Naive thymus-derived CD8-positive, alpha-beta T cell (primary cell): ENCODE results near the gene TCF7L2. TPM values are rescaled to one million over a fixed set of nuclear protein-coding genes. Genes with fewer than 3 reads are reported as not detected.

Source experiments
- ATAC-seq, 2 donors: fragments of 150-1000 bp; cut with Tn5 transposase in 1 of 2; sonication (Bioruptor Pico), chemical (Tn5 transposase) in 1 of 2; 1 replicate in 1 of 2; 2 replicates in 1 of 2; pipeline ENCODE4 v1.10.0; 2021; ENCODE audit warnings: mild to moderate bottlenecking in 2 of 2, moderate library complexity in 2 of 2
- POLR2A ChIA-PET: fragments of 350-600 bp; sonication (Branson Sonifier 250); formaldehyde crosslinking; loops from one replicate; lab custom pipeline; 2021; ENCODE audit warnings: antibody characterized with exemption; lab: Charles Lee
- DNase-seq, 10 donors: peaks; one replicate each; pipeline versions ENCODE4 v3.0.0 to v3.0.0-alpha.2; 2020 to 2022
- H3K27ac Mint-ChIP-seq, 10 donors: one replicate each; pipeline ENCODE4 v1.8.0; 2020 to 2022; ENCODE audit warnings: mild to moderate bottlenecking in 10 of 10, mixed read lengths in 10 of 10, moderate library complexity in 4 of 10, inconsistent platforms in 1 of 10
- H3K27me3 Mint-ChIP-seq, 5 donors: one replicate each; pipeline ENCODE4 v1.8.0; 2021 to 2022; ENCODE audit warnings: mixed read lengths in 5 of 5
- H3K36me3 Mint-ChIP-seq, 3 donors: one replicate each; pipeline ENCODE4 v1.8.0; 2020 to 2022; ENCODE audit warnings: mixed read lengths in 3 of 3, mild to moderate bottlenecking in 2 of 3, inconsistent platforms in 1 of 3
- H3K4me1 Mint-ChIP-seq, 4 donors: one replicate each; pipeline ENCODE4 v1.8.0; 2021 to 2022; ENCODE audit warnings: mixed read lengths in 4 of 4
- H3K4me3 Mint-ChIP-seq, 10 donors: one replicate each; pipeline ENCODE4 v1.8.0; 2020 to 2022; ENCODE audit warnings: mild to moderate bottlenecking in 10 of 10, mixed read lengths in 10 of 10, moderate library complexity in 6 of 10, inconsistent platforms in 1 of 10
- H3K9me3 Mint-ChIP-seq, 9 donors: one replicate each; pipeline ENCODE4 v1.8.0; 2020 to 2022; ENCODE audit warnings: mixed read lengths in 9 of 9, mild to moderate bottlenecking in 3 of 9, inconsistent platforms in 1 of 9, moderate library complexity in 1 of 9
- polyA plus RNA-seq, 3 donors: library from polyadenylated mRNA; unstranded; fragments of 300-500 nt; fragmentation: Illumina TruSeq; gene quantifications; one replicate each; pipeline ENCODE4 v1.2.3, GENCODE V29; 2021
- total RNA-seq, 8 experiments: library from RNA in 2 of 8; stranded (reverse) in 2 of 8; gene quantifications; one replicate each; pipeline ENCODE4 v1.2.3 and lab custom pipeline; 2021 to 2026

Gene TCF7L2
- total and polyA plus RNA-seq, 5 experiments from 2014 or later: 1.6 to 6.0 (median 4.1) TPM

GRCh38 chr10:113021268-113022040, 71.4 kb downstream of the TCF7L2 start:
- Mint-ChIP-seq H3K9me3 (no peaks in the 10 kb centered on the region), H3K27me3 (peaks cover 0 to 2% (median 0%) of the 10 kb centered on the region in 5 donors)
- POLR2A ChIA-PET: no interaction called here

DNA sequence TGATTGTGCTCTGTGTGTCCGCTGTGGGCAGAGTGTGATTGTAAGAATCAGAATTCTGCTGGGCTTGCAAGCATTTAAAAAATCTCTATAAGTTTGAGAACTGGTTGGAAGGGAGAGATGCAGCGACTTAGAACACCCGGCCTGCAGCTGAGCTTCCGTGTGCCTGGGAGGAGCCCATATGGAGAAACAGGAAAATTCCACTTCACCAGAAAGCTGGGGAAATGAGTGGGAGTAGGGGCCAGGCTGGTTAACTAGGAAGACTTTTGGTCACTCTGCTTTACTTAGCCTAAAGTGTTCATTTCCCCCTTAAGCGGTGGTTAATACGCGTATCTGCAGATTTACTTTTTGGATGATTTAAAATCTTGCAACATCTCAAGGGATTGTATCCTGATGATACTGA, 72.2 kb downstream of the TCF7L2 start:
- POLR2A ChIA-PET: no interaction called here
- H3K9me3 Mint-ChIP-seq: no peaks in the 10 kb centered on the region
- H3K4me1 Mint-ChIP-seq: peaks cover 5 to 8% (median 7%) of the 10 kb centered on the region in 4 donors
- H3K27me3 Mint-ChIP-seq: peaks cover 0 to 2% (median 0%) of the 10 kb centered on the region in 5 donors
- no peak for ATAC-seq
- H3K4me3 Mint-ChIP-seq: no peak overlapping the region
- no peak for DNase-seq
- H3K27ac Mint-ChIP-seq: no peak overlapping the region
- peaks cover 0 to 1% (median 0%) of the 10 kb centered on the region in 3 donors for H3K36me3 Mint-ChIP-seq

More at GRCh38 chr10:113021268-113022040, 71.4 kb downstream of the TCF7L2 start:
- no peak for ATAC-seq
- Mint-ChIP-seq H3K27ac (no peak overlapping the region), H3K36me3 (peaks cover 0 to 1% (median 0%) of the 10 kb centered on the region in 3 donors), H3K4me3 (no peak overlapping the region), H3K4me1 (peaks cover 0 to 4% (median 0%) of the 10 kb centered on the region in 4 donors)
- DNase-seq: no peak

DNA sequence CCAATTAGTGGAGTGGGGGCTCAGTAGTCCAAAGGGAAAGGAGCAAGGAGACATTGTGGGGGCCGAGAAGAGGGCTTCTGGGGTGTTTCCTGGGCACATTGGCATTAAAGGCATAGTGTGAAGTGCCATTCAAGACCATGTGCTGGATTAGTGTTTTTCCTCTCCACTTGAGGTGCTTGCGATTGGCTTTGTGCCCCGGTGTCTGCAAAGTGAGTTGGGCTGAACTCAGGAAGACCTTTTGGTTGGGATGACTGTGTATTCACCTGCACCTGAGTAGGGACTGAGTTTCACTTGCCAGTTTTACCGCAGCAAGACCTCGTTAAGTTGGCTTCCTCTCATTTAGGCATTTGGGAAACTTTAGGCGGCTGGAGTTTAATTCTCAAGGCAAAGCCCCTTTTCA, 73.0 kb downstream of the TCF7L2 start:
- ATAC-seq (no peak), DNase-seq (no peak)
- peaks cover 0 to 6% (median 2%) of the 10 kb centered on the region in 5 donors for H3K27me3 Mint-ChIP-seq
- H3K36me3 Mint-ChIP-seq: peaks cover 0 to 1% (median 0%) of the 10 kb centered on the region in 3 donors
- POLR2A ChIA-PET: no interaction called here
- H3K27ac Mint-ChIP-seq: peak overlapping the region in 1 of 10 donors; percentile 37
- peaks cover 10 to 16% (median 11%) of the 10 kb centered on the region in 4 donors for H3K4me1 Mint-ChIP-seq
- H3K9me3 Mint-ChIP-seq: no peaks in the 10 kb centered on the region
- no peak overlapping the region for H3K4me3 Mint-ChIP-seq

GRCh38 chr10:113024930-113025329, 74.9 kb downstream of the TCF7L2 start:
- Mint-ChIP-seq H3K4me1 (peaks cover 9 to 16% (median 11%) of the 10 kb centered on the region in 4 donors), H3K27me3 (peaks cover 0 to 4% (median 3%) of the 10 kb centered on the region in 5 donors), H3K27ac (no peak overlapping the region), H3K36me3 (peaks cover 0 to 3% (median 2%) of the 10 kb centered on the region in 3 donors), H3K4me3 (no peak overlapping the region), H3K9me3 (no peaks in the 10 kb centered on the region)
- no peak for ATAC-seq
- POLR2A ChIA-PET: no interaction called here
- DNase-seq: no peak

GRCh38 chr10:113025487-113025886, 75.4 kb downstream of the TCF7L2 start:
- H3K36me3 Mint-ChIP-seq: peaks cover 0 to 6% (median 4%) of the 10 kb centered on the region in 3 donors
- no peak for ATAC-seq
- POLR2A ChIA-PET: no interaction called here
- no peak for DNase-seq
- peaks cover 9 to 16% (median 11%) of the 10 kb centered on the region in 4 donors for H3K4me1 Mint-ChIP-seq
- no peak overlapping the region for H3K27ac Mint-ChIP-seq
- no peaks in the 10 kb centered on the region for H3K9me3 Mint-ChIP-seq
- peaks cover 0 to 4% (median 3%) of the 10 kb centered on the region in 5 donors for H3K27me3 Mint-ChIP-seq
- no peak overlapping the region for H3K4me3 Mint-ChIP-seq

DNA sequence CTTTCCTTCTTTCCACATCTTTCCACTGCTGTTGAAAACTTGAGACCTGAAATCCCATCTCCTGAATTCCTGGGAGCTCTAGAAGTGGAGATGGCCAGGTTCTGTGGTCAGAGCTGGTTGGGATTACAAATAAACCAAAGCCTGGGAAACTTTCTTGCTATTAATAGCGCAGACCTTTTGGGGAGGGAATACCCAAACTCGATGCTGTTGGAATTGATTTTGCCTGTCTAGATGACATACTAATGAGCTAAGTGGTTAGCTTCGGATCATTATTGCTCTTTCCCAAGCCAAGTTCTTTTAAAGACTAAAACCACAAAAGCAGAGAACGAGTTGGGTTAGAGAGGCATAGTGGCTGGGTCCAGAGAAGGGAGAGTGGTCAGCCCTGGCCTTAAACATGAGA, 76.6 kb downstream of the TCF7L2 start:
- no peak for ATAC-seq
- Mint-ChIP-seq H3K9me3 (peaks cover 0 to 1% (median 0%) of the 10 kb centered on the region in 9 donors), H3K27me3 (peaks cover 0 to 4% (median 3%) of the 10 kb centered on the region in 5 donors), H3K4me3 (no peak overlapping the region), H3K27ac (peak overlapping the region in 1 of 10 donors; percentile 28), H3K36me3 (peaks cover 0 to 6% (median 4%) of the 10 kb centered on the region in 3 donors), H3K4me1 (peaks cover 10 to 16% (median 11%) of the 10 kb centered on the region in 4 donors)
- DNase-seq: no peak
- POLR2A ChIA-PET: no interaction called here

DNA sequence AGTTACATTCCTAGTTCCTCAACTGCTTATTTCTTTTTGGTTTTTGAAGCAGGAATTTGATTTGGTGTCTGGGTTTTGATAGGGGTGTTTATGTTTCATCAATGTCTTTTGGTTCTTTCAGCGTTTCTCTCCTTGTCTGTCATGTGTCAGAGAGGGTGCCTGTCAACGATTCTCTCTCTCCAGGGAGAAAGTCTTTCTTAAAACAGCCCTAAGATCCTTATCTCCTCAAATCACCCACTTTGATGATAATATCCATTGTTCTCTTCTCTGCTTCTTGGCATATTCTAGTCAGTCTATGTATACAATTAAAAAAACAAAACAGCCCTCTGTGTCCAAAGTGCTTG, 77.2 kb downstream of the TCF7L2 start:
- H3K27ac Mint-ChIP-seq: peak overlapping the region in 1 of 10 donors; percentile 10
- POLR2A ChIA-PET: no interaction called here
- ATAC-seq (no peak), DNase-seq (no peak)
- H3K27me3 Mint-ChIP-seq: peaks cover 0 to 4% (median 3%) of the 10 kb centered on the region in 5 donors
- peaks cover 9 to 16% (median 11%) of the 10 kb centered on the region in 4 donors for H3K4me1 Mint-ChIP-seq
- H3K4me3 Mint-ChIP-seq: no peak overlapping the region
- H3K9me3 Mint-ChIP-seq: peaks cover 0 to 1% (median 0%) of the 10 kb centered on the region in 9 donors
- H3K36me3 Mint-ChIP-seq: peaks cover 0 to 6% (median 4%) of the 10 kb centered on the region in 3 donors

- ATAC-seq (no peak), DNase-seq (no peak)
- Mint-ChIP-seq H3K27me3 (peaks cover 0 to 4% (median 3%) of the 10 kb centered on the region in 5 donors), H3K9me3 (peaks cover 0 to 1% (median 0%) of the 10 kb centered on the region in 9 donors), H3K4me1 (peaks cover 9 to 16% (median 11%) of the 10 kb centered on the region in 4 donors), H3K36me3 (peaks cover 0 to 6% (median 4%) of the 10 kb centered on the region in 3 donors), H3K4me3 (no peak overlapping the region), H3K27ac (peak overlapping the region in 1 of 10 donors; percentile 28)
- POLR2A ChIA-PET: no interaction called here
Observed at GRCh38 chr10:113027574-113028455, 77.8 kb downstream of the TCF7L2 start.

DNA sequence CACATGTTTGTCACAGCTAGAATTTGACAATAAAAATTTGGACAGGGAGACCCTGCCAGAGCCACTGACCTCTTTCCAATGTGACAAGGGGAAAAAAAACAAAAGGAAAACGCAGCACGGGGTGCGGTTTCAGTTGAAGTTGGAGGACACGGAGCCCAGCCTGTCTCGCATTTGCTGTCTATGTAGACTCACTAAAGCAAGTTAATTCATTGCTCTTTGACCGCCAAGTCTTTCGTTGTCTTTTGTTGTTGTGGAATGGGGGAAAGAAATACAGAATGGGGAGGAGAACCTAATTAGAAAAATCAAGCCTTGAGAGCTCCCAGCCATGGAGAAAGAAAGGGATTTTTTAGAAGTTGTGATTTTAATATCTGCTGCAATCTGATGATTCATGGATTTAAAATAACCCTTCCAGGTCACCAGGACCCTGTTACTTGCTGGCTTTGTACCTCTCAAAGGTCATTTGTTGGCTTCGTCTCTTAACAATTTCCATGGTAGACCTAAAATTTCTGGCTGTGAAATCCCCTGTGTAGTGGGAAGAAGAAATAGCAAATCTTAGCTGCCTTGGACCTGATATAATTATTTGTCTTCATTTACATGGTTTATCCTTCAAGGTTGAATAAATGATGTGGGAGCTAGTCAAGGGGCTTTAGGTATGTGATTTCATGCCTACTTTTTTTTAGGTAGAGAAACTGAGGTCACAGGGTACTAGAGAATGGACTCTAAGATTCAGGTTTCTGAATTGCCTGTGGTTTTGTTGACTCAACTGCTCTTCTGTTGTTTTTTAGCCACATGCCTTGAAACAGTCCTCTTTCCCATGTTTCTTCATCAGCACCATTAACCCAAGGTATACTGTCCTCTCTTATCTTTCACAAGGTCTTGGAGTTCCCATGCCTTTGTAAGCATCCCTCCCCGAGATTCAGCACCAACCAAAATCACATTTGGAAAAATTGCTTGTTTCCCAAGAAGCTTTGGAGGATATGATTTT, 78.7 kb downstream of the TCF7L2 start:
- Mint-ChIP-seq H3K27me3 (peaks cover 0 to 4% (median 3%) of the 10 kb centered on the region in 5 donors), H3K36me3 (peaks cover 0 to 6% (median 4%) of the 10 kb centered on the region in 3 donors), H3K9me3 (peaks cover 0 to 1% (median 0%) of the 10 kb centered on the region in 9 donors), H3K27ac (no peak overlapping the region), H3K4me3 (no peak overlapping the region), H3K4me1 (peaks cover 10 to 16% (median 11%) of the 10 kb centered on the region in 4 donors)
- DNase-seq (no peak), ATAC-seq (no peak)
- POLR2A ChIA-PET: no interaction called here

GRCh38 chr10:113030453-113030852, 80.4 kb downstream of the TCF7L2 start:
- ATAC-seq: no peak
- H3K27me3 Mint-ChIP-seq: peaks cover 0 to 4% (median 3%) of the 10 kb centered on the region in 5 donors
- peak overlapping the region in 1 of 10 donors; percentile 36 for H3K27ac Mint-ChIP-seq
- no peak overlapping the region for H3K4me3 Mint-ChIP-seq
- no peak for DNase-seq
- H3K9me3 Mint-ChIP-seq: peaks cover 0 to 1% (median 0%) of the 10 kb centered on the region in 9 donors
- POLR2A ChIA-PET: no interaction called here
- peaks cover 10 to 16% (median 13%) of the 10 kb centered on the region in 4 donors for H3K4me1 Mint-ChIP-seq
- H3K36me3 Mint-ChIP-seq: peaks cover 0 to 6% (median 3%) of the 10 kb centered on the region in 3 donors

DNA sequence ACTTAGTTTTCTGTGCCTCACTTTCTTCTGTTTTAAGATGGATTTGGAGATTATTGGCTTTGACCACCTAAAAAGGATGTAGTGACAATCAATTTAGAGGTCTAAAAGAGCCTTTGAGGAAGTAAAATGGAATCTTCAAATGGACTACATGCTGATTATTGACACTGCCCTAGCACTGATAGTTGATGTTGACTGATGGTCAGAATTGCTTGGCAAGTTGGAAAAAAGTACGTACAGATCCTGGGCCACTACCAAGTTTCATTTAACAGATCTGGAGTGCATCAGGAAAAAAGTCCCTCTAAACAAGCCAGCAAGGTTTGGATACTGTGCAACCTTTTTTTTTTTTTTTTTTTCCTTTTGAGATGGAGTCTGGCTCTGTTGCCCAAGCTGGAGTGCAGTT, 81.1 kb downstream of the TCF7L2 start:
- Mint-ChIP-seq H3K27ac (no peak overlapping the region), H3K9me3 (peaks cover 0 to 1% (median 0%) of the 10 kb centered on the region in 9 donors), H3K27me3 (peaks cover 0 to 4% (median 3%) of the 10 kb centered on the region in 5 donors), H3K36me3 (peaks cover 0 to 6% (median 3%) of the 10 kb centered on the region in 3 donors), H3K4me1 (peaks cover 10 to 16% (median 13%) of the 10 kb centered on the region in 4 donors), H3K4me3 (no peak overlapping the region)
- ATAC-seq (no peak), DNase-seq (no peak)
- POLR2A ChIA-PET: no interaction called here
